Activated CD4-positive, alpha-beta memory T cell treated with anti-CD3 and anti-CD28 coated beads for 36 hours (primary cell): Measurements from ENCODE around the gene ACVR1C. TPM values are rescaled to one million over a fixed set of nuclear protein-coding genes. Genes with fewer than 3 reads are reported as not detected.
A peak's percentile ranks its signal among the peaks of the same experiment; 100 is the strongest.

ENCODE experiments used
- CTCF ChIA-PET: fragments of 350-600 bp; sonication (Branson Sonifier 250); formaldehyde crosslinking; loops from one replicate; lab custom pipeline; 2021; ENCODE audit warnings: antibody characterized with exemption, inconsistent platforms; lab: Charles Lee
- POLR2A ChIA-PET: fragments of 350-600 bp; sonication (Branson Sonifier 250); formaldehyde crosslinking; loops from one replicate; lab custom pipeline; 2021; ENCODE audit warnings: antibody characterized with exemption; lab: Charles Lee
- DNase-seq: peaks from one replicate; pipeline ENCODE4 v3.0.0-alpha.2; 2020
- H3K27ac Mint-ChIP-seq: one replicate; pipeline ENCODE4 v1.8.0; 2021; ENCODE audit warnings: mixed read lengths
- H3K27me3 Mint-ChIP-seq: one replicate; pipeline ENCODE4 v1.8.0; 2021; ENCODE audit warnings: mixed read lengths
- H3K36me3 Mint-ChIP-seq: one replicate; pipeline ENCODE4 v1.8.0; 2021; ENCODE audit warnings: mixed read lengths
- H3K4me1 Mint-ChIP-seq: one replicate; pipeline ENCODE4 v1.8.0; 2021; ENCODE audit warnings: low read depth, mixed read lengths
- H3K4me3 Mint-ChIP-seq: one replicate; pipeline ENCODE4 v1.8.0; 2021; ENCODE audit warnings: mild to moderate bottlenecking, mixed read lengths
- H3K9me3 Mint-ChIP-seq: one replicate; pipeline ENCODE4 v1.8.0; 2021; ENCODE audit warnings: mixed read lengths
- intact Hi-C: fragments of 100-400 bp; cut with micrococcal nuclease; formaldehyde crosslinking; loops from one replicate; pipeline ENCODE4 v1.15.1; 2023
- total RNA-seq, 2 experiments: library from RNA; stranded (reverse); gene quantifications; one replicate each; pipeline ENCODE4 v1.2.3, GENCODE V29; 2021

The ACVR1C gene
- total RNA-seq = 1 to 10 TPM; 1.3 to 2.0 TPM

DNA sequence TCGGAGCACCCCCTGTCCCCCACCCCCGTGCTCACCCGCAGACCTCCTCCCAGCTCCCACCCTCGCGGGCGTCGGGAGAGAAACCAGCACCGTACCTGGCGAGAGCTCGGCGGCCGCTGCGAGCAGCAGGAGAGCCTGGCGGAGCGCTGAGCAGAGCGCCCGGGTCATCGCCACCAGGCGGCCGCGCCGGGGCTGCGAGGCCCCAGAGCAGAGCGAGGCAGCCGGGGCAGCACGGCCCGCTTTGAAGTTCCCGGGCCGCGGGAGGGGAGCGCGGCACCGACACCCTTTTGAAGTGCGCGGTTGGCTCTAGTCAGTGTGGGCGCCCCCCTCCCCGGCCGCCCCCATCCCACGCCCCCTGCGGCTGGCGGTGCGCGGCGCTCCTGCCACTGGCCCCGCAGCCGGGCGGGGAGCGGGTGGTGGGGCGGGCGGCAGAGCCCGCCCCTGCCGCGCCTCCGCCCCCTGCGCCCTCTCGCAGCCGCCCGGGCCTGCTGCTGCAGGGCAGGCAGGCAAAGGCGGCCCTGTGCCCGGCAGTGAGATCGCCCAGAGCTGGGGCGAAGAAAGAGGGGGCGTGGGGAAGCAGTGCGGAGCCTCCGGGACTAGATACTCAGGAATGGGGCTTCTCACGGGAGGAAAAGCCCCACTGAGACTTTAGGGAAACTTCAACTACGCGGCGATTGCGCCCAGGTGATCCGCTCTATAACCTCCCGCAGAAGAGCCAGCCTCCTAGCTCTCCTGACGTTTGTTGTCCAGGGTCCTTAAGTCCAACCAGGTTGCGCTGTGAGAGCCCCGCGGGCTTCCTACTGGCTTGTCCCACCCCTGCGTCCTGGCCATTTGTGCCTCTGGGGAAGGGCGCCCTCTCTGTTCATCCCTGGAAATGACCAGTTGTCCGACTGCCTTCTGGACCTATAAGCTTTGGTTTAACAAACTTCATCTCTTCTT, at the start of gene ACVR1C:
Gene ACVR1C (minus strand): TSS at position 388 of the 939 bp plus-strand sequence. CDS start 220 bp downstream, at position 168.
- Mint-ChIP-seq H3K4me3 (peak within 1 kb of the TSS; percentile 86), H3K36me3 (no peaks in the 10 kb centered on the region), H3K27ac (peak within 1 kb of the TSS; percentile 9), H3K27me3 (peaks cover 8% of the 10 kb centered on the region), H3K4me1 (peaks cover 31% of the 10 kb centered on the region), H3K9me3 (no peaks in the 10 kb centered on the region)
- ChIA-PET CTCF (interaction anchor here (0.6 to 3.4 kb wide), 45 partner anchors 7 to 1192 kb away, joined by 3 to 30 read pairs (median 4); partner anchors contain the start of gene ERMN), POLR2A (interaction anchor here (0.9 to 1.8 kb wide), 3 partner anchors 191 to 326 kb away, joined by 3 to 5 read pairs (median 3); partner anchors contain the start of gene ACVR1)
- intact Hi-C loops = loop anchor here (2.0 to 10.0 kb wide), 7 partner anchors 132 to 829 kb away; partner anchors contain the start of genes ACVR1, CCDC148 and PKP4
- DNase-seq = peak; percentile 79

DNA sequence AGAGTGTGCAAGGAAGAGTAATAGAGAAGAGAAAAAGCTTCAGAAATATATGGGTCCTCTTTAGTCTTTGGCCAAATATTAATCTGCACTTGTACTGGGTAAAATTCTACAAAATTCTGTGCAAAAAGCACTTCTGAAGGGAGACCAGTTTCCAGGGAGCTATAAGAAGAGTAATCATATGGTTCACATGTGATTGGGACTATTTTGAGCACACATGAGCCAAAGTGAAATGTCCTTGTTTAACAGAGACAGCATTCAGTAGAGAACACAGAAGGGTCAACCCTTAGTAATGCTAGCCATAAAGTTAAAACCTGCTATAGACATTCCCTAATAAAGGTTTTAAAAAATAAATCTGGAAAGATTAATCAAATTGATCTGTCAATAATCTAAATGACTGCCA, 49.3 kb upstream of the ACVR1C start:
- Mint-ChIP-seq H3K27me3 (no peaks in the 10 kb centered on the region), H3K27ac (no peak overlapping the region), H3K4me3 (no peak overlapping the region), H3K36me3 (no peaks in the 10 kb centered on the region), H3K9me3 (no peaks in the 10 kb centered on the region), H3K4me1 (no peaks in the 10 kb centered on the region)
- CTCF ChIA-PET = no interaction called here
- intact Hi-C loops = no loop called here
- no peak for DNase-seq
- POLR2A ChIA-PET = no interaction called here

DNA sequence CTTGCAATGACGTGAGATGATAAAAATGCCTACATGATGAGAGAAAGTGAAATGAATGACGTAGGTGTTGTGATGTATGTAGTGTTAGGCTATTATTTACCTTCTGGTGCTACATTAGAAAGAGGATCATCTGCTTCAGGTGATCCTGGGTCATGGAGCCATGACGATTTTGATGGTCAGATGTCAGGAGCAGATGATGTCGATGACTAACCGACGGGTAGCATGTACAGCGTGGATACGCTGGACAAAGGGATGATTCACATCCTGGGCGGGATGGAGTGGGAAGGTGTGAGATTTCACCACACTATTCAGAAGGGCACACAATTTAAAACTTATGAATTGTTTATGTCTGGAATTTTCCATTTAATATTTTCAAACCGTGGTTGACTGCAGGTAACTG, 43.5 kb upstream of the ACVR1C start:
- no peak overlapping the region for H3K4me3 Mint-ChIP-seq
- no peak for DNase-seq
- no peaks in the 10 kb centered on the region for H3K36me3 Mint-ChIP-seq
- H3K4me1 Mint-ChIP-seq = no peaks in the 10 kb centered on the region
- no peaks in the 10 kb centered on the region for H3K27me3 Mint-ChIP-seq
- ChIA-PET CTCF (no interaction called here), POLR2A (no interaction called here)
- no peak overlapping the region for H3K27ac Mint-ChIP-seq
- intact Hi-C loops = no loop called here
- no peaks in the 10 kb centered on the region for H3K9me3 Mint-ChIP-seq

DNA sequence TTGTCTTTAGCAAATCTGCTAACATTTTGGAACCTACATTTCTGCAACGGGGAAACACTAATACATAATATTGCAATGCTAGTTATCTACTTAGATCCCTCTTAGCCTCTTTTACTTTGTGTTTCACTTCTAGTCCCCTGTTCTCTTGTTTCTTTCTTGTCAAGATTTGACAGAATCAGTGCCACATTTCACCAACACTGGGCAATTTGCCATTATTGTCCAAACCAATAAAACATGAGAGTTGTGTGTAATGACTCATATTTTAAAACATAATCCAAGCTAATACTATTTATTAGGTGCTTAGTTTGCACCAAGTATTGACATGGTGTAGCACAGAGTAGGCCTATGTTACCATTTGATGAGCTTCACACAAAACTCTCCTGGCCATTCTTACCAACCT, 33.7 kb upstream of the ACVR1C start:
- ChIA-PET CTCF (no interaction called here), POLR2A (no interaction called here)
- H3K9me3 Mint-ChIP-seq = peaks cover 8% of the 10 kb centered on the region
- DNase-seq = no peak
- H3K27me3 Mint-ChIP-seq = peaks cover 1% of the 10 kb centered on the region
- H3K36me3 Mint-ChIP-seq = no peaks in the 10 kb centered on the region
- H3K4me3 Mint-ChIP-seq = no peak overlapping the region
- intact Hi-C loops = no loop called here
- H3K4me1 Mint-ChIP-seq = no peaks in the 10 kb centered on the region
- no peak overlapping the region for H3K27ac Mint-ChIP-seq

DNA sequence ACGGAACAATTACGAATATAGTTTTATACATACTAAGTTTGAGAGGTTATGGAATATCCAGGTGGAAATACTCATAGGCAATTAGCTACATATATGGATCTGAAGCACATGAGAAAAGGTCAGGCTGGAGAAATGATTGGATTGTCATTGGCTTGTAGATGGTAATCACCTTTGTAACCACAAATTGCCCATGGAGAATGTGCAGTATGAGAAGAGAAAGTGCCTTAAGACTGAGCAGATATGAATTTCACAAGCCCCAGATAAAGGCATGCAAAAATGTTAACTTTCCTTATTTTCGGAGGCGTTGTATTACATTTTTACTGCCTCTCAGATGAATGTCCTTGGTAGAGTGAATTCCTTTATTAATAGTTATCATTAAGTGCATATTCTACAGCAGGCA, 33.1 kb upstream of the ACVR1C start:
- Mint-ChIP-seq H3K27ac (no peak overlapping the region), H3K4me3 (no peak overlapping the region), H3K4me1 (no peaks in the 10 kb centered on the region), H3K9me3 (peaks cover 8% of the 10 kb centered on the region), H3K36me3 (no peaks in the 10 kb centered on the region), H3K27me3 (peaks cover 1% of the 10 kb centered on the region)
- ChIA-PET CTCF (no interaction called here), POLR2A (no interaction called here)
- no peak for DNase-seq
- intact Hi-C loops = no loop called here

DNA sequence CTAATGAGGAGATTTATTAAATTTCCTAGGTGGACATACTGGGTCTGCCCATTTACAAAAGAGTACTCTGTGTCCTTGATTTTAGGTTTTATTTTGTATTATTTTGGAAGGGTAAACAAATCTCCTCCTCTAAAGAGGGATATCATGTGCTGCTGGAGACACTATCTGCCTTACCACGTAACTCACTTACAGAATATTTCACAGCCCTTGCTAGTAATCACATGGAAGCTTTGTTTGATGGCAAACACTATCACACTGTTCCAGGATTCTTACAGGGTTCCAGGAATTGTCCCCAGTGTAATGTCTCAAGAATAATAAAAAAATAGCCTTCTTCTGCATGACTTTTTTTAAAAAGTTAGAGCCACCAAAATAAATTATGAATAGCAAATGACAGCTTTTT, 29.2 kb upstream of the ACVR1C start:
- Mint-ChIP-seq H3K4me3 (no peak overlapping the region), H3K36me3 (no peaks in the 10 kb centered on the region), H3K27me3 (no peaks in the 10 kb centered on the region), H3K4me1 (no peaks in the 10 kb centered on the region), H3K27ac (no peak overlapping the region), H3K9me3 (no peaks in the 10 kb centered on the region)
- intact Hi-C loops = no loop called here
- POLR2A ChIA-PET = no interaction called here
- CTCF ChIA-PET = interaction anchor here (1.6 to 2.0 kb wide), 2 partner anchors 29 to 366 kb away, joined by 3 to 5 read pairs; partner anchors contain the start of gene ACVR1C
- no peak for DNase-seq

DNA sequence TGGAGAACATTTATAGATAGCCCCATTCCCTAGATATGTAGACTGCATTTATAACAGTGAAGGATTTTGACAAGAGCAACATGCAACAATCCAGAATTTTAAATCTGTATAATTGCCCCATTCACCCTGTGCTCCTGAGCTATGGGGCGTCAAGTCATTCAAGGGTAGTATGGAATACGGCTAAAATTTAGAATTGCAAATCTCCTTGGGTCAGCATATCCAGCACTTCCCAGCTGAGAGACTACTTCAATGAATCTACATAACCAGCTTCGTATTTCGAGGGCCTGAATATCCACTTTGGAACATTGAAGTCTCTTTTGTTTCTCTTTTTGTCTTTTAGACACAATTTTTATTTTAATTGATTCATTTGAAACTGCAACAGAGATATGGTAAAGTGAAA, 28.4 kb upstream of the ACVR1C start:
- H3K9me3 Mint-ChIP-seq = no peaks in the 10 kb centered on the region
- no peak for DNase-seq
- intact Hi-C loops = no loop called here
- H3K27me3 Mint-ChIP-seq = no peaks in the 10 kb centered on the region
- H3K27ac Mint-ChIP-seq = no peak overlapping the region
- no peaks in the 10 kb centered on the region for H3K36me3 Mint-ChIP-seq
- H3K4me3 Mint-ChIP-seq = no peak overlapping the region
- no peaks in the 10 kb centered on the region for H3K4me1 Mint-ChIP-seq
- ChIA-PET POLR2A (no interaction called here), CTCF (interaction anchor here (1.6 to 2.0 kb wide), 2 partner anchors 28 to 367 kb away, joined by 3 to 5 read pairs; partner anchors contain the start of gene ACVR1C)

DNA sequence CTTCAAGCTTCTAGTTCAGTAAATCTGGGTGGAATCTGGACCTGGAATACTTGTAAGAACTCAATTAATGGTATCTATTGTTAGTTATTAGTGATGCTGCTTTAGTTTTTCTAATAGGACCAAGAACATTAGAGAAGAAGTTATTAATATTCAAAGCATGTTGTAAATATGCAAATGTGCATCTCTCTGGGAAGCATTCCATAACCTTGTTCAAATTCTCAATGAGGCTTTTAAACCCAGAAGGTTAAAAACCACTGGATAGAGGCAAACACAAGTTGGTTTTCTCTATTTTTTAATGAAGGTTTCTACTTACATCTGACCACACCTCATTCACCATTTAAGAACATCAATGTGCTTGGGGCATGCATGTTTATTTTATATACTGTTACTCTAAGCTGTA, 16.1 kb upstream of the ACVR1C start:
- no peaks in the 10 kb centered on the region for H3K9me3 Mint-ChIP-seq
- POLR2A ChIA-PET = no interaction called here

DNA sequence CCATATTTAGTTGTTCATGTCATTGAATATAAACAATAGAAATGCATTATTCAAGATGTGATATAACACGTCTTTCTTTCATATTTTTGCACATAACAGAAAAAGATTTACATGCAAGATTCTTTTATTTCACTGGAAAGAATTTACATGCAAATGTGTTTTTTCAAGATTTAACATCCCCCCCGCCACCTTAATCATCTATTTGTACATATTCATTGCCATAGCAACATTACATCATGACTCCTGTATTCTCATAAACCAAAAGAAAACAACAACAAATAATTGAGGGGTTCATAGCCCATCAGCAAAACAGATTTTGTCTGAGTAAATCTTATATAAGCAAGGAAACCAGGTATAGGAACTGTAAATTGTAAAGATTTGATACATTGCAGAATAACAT, 3.2 kb upstream of the ACVR1C start:
- H3K4me1 Mint-ChIP-seq = peaks cover 13% of the 10 kb centered on the region
- ChIA-PET POLR2A (no interaction called here), CTCF (interaction anchor here (0.7 to 1.0 kb wide), 2 partner anchors 122 to 139 kb away, joined by 3 to 9 read pairs; no protein-coding TSS in a partner anchor)

More for the DNA sequence above, 16.1 kb upstream of the ACVR1C start:
- no peaks in the 10 kb centered on the region for H3K4me1 Mint-ChIP-seq
- no peak overlapping the region for H3K27ac Mint-ChIP-seq
- no peak overlapping the region for H3K4me3 Mint-ChIP-seq
- no peak for DNase-seq
- H3K36me3 Mint-ChIP-seq = no peaks in the 10 kb centered on the region
- no peaks in the 10 kb centered on the region for H3K27me3 Mint-ChIP-seq
- CTCF ChIA-PET = interaction anchor here (0.6 to 0.8 kb wide), 2 partner anchors 46 to 366 kb away, joined by 4 read pairs; no protein-coding TSS in a partner anchor
- intact Hi-C loops = no loop called here

DNA sequence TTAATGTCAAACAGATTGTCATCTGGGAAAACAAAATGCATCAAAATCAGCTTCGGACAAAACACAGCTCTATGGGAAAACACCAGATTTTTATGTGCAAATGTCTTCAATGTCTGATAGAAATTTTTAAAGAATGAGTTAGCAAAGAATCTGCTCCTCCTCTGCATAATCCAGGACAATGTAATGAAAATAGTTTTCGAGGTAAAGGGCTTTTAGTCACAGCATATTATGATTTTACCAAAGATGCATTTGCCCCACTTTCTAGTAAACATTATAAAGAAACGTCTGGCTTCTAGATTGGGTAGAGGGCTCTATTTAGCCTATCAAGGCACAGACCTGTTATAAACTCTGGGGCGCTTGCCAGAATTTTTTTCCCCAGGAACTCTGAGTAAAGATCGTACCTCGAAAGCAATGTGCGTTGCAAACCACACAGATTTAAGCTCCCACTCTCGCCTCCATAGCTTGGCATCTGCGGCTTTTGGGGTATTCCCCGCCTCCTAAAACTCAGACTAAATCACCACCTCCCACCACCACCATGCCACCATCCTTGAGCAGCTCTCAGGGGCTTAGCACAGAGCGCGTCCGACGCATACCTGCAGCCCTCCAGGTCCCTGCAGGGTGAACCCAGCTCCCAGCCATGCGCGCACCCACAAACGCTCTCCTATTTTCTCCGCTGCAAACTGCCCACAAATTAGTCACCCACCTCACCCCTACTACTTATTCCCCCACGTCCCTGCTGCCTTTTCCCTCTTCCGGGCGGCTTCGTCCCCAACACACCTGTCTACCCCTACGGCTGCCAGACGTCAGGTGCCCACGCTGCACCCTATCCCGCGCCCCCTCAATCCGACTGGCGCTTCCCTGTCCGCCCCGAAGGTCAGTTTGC, 829 bp downstream of the ACVR1C start:
- DNase-seq = peak; percentile 69
- ChIA-PET POLR2A (interaction anchor here (0.9 to 1.8 kb wide), 4 partner anchors 151 to 326 kb away, joined by 3 to 5 read pairs (median 3); partner anchors contain the start of gene ACVR1), CTCF (interaction anchor here (0.6 to 3.4 kb wide), 31 partner anchors 8 to 1191 kb away, joined by 3 to 30 read pairs (median 4); partner anchors contain the start of gene ERMN)
- Mint-ChIP-seq H3K4me3 (peak overlapping the region; percentile 75), H3K27me3 (peaks cover 8% of the 10 kb centered on the region), H3K4me1 (peaks cover 31% of the 10 kb centered on the region), H3K27ac (no peak overlapping the region), H3K36me3 (no peaks in the 10 kb centered on the region), H3K9me3 (no peaks in the 10 kb centered on the region)
- intact Hi-C loops = loop anchor here (2.0 to 10.0 kb wide), 7 partner anchors 131 to 829 kb away; partner anchors contain the start of genes ACVR1, CCDC148 and PKP4

More for the DNA sequence above, 3.2 kb upstream of the ACVR1C start:
- intact Hi-C loops = no loop called here
- Mint-ChIP-seq H3K27ac (no peak overlapping the region), H3K9me3 (no peaks in the 10 kb centered on the region), H3K4me3 (no peak overlapping the region), H3K36me3 (no peaks in the 10 kb centered on the region), H3K27me3 (peaks cover 8% of the 10 kb centered on the region)
- no peak for DNase-seq

DNA sequence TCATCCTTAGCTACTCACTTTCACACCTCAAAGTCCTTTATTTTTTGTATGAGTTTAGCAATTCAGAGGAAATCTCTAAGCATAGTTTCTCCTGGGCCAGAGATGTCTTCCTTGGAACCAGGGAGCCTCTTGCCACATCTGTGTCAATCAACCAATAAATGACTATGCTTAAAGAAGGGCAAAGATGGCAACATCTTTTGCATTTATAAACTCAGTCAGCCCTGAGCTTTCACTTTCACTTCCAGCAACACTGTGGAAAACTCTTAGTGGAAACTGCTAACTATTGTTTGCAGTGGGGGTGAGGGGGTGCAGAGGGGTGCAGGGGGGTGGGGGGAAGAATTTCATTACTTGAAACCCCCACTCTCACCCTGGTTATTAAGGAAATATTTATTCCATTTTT, 3.4 kb downstream of the ACVR1C start:
- no peak for DNase-seq
- CTCF ChIA-PET = interaction anchor here (1.1 to 1.7 kb wide), 2 partner anchors 133 to 323 kb away, joined by 3 to 13 read pairs; no protein-coding TSS in a partner anchor
- no peaks in the 10 kb centered on the region for H3K36me3 Mint-ChIP-seq
- POLR2A ChIA-PET = interaction anchor here (1.0 to 1.3 kb wide), 2 partner anchors 181 to 323 kb away, joined by 3 read pairs; partner anchors contain the start of gene CYTIP
- peak overlapping the region; percentile 21 for H3K4me3 Mint-ChIP-seq
- intact Hi-C loops = loop anchor here (5.0 to 10.0 kb wide), 4 partner anchors 203 to 832 kb away; partner anchors contain the start of genes ACVR1, CCDC148 and PKP4
- peaks cover 31% of the 10 kb centered on the region for H3K4me1 Mint-ChIP-seq
- peaks cover 8% of the 10 kb centered on the region for H3K27me3 Mint-ChIP-seq
- H3K27ac Mint-ChIP-seq = no peak overlapping the region
- H3K9me3 Mint-ChIP-seq = peaks cover 5% of the 10 kb centered on the region
